IPS-18c (cell line): ENCODE data around the gene PPP1R1B.

Source experiments
- H3K4me3 ChIP-seq: 2 replicates; pipeline ENCODE4 v1.7.0; 2013; ENCODE audit warnings: low read depth, mild to moderate bottlenecking, low read length, moderate library complexity; ENCODE audit not compliant: insufficient read depth
- H3K9me3 ChIP-seq: one replicate; pipeline ENCODE4 v1.6.1; 2013; ENCODE audit warnings: mild to moderate bottlenecking, low read length, moderate library complexity; ENCODE audit not compliant: control insufficient read depth, insufficient read depth

The PPP1R1B gene

DNA sequence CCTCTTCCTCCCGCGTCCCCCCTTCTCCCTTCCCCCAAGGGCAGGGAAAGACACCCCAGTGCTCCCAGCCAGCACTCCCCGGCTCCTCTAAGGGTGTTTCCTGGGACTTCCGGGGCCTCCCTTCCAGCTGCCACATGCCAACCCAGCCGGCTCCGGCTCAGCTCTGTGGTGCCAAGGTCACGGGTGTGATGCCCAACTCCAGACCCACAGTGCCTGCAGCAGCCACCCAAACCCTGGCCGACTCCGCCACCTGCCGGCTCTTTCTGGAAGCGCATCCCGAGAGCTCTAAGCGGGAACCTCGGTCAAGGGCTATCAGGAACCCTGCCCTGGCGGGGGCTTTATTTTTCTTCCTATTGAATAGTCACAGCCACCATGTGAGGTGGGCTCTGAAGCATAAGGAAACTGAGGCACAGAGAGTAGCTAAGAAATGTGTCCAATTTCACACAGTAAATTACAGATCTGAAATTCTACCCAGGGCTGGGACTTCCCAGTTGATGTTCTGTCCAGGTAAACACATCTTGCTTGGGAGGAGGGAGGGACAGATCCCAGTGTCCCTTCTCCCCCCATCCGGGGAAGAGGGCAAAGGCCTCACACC lies 3.3 kb upstream of the PPP1R1B start:
- Histone ChIP-seq H3K4me3 (no peak overlapping the region), H3K9me3 (peaks cover 2% of the 10 kb centered on the region)

DNA sequence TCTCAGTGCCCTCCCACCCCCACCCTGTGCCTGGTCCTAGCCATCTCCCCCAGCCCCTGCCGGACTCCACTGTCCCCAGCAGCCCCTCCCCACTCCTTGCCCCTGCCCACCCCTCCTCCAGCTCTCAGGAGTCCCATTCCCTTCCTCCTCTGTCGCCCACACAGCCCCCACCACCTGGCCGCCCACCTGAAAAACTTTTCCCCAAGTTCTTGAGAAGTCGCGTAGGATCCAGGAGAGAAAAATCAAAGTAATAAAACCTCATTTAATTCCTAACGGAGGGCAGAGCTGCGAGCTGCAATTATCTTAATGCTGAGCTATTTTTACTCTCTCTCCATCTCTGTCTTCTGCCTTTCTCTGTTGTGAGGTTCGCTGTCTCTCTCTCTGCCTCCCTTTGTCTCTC lies 2.4 kb upstream of the PPP1R1B start:
- Histone ChIP-seq H3K4me3 (no peak overlapping the region), H3K9me3 (peaks cover under 1% of the 10 kb centered on the region)

DNA sequence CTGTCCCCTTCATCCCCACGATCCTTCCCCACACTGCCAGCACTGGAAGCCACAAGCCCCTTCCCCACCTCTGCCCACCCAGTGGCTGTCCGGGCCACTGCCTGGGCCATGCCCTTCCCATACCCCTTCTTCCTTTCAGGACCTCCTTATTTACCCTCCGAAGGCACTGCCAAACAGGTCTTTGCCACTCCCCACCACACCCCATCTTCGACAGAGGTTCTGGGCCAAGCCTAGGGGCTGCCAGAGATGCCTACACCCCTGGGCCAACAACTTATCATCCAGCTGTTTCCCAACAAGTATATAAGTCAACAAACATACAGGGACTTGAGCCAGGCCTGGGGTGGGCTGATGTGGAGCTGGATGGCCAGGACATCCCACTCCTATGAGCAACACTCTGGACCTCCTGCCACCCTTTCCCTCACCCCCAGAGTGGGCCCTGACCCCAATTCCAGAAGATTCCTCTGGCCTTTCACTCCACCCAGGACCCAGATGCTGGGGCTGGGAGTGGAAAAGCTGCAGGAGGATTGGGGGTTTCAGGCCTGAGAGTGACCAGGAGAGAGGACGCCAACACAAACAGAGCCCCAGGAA lies 1.5 kb upstream of the PPP1R1B start:
- Histone ChIP-seq H3K4me3 (no peak overlapping the region), H3K9me3 (no peaks in the 10 kb centered on the region)

DNA sequence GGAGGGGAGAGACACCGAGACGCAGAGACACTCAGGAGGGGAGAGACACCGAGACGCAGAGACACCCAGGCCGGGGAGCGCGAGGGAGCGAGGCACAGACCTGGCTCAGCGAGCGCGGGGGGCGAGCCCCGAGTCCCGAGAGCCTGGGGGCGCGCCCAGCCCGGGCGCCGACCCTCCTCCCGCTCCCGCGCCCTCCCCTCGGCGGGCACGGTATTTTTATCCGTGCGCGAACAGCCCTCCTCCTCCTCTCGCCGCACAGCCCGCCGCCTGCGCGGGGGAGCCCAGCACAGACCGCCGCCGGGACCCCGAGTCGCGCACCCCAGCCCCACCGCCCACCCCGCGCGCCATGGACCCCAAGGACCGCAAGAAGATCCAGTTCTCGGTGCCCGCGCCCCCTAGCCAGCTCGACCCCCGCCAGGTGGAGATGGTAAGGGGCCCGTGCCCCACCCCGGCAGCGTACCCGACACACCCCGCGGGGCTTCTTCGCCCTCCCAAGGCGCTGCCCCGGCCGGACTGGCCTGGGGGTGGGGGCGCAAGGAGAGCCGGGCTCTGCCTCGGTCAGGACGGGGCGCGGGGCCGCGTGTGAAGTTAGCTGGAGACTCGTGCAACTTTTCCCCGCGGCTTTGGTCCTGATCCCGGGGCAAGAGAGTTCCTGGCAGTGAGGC lies 427 bp downstream of the PPP1R1B start:
- Histone ChIP-seq H3K9me3 (no peaks in the 10 kb centered on the region), H3K4me3 (peak overlapping the region; percentile 71)

DNA sequence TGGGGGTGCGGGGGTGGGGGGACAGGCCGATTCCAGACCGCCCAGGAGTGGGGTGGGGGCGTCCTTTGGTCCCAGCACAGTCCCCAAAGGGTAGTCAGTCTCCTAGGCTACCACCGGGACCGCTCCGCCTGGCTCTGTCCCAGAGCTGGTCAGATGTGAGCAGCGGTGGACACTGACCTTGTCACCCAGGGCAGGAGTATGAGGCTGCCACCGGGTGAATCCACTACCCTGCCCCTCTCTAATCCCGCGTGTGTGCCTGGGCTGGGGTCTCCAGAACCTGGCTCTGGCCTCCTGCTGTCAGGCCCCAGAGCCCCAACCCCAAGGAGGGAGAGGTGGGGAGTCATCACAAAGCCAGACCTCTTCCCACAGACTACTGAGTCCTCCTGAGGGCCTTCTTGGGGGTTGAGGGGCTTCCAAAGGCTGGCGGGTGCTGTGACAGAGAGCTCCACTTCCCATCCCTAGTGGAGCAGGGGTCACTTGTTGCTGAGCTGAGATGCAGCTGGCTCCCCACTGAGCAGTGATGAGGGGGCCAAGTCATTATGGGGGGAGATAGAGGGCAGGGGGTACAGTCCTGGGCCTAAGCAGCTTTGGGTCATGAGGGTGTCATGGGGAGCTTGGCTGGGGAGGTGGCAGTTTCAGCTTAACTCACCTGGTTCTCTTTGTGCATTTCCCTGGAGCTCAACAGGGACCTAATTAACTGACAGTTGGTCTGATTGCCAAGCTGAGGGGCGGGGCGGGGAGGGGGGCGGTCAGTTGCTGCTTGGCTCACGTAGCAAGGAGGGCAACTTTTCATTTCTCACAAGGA lies 1.2 kb downstream of the PPP1R1B start:
- H3K9me3 ChIP-seq: no peaks in the 10 kb centered on the region
- H3K4me3 ChIP-seq: peak overlapping the region; percentile 71

DNA sequence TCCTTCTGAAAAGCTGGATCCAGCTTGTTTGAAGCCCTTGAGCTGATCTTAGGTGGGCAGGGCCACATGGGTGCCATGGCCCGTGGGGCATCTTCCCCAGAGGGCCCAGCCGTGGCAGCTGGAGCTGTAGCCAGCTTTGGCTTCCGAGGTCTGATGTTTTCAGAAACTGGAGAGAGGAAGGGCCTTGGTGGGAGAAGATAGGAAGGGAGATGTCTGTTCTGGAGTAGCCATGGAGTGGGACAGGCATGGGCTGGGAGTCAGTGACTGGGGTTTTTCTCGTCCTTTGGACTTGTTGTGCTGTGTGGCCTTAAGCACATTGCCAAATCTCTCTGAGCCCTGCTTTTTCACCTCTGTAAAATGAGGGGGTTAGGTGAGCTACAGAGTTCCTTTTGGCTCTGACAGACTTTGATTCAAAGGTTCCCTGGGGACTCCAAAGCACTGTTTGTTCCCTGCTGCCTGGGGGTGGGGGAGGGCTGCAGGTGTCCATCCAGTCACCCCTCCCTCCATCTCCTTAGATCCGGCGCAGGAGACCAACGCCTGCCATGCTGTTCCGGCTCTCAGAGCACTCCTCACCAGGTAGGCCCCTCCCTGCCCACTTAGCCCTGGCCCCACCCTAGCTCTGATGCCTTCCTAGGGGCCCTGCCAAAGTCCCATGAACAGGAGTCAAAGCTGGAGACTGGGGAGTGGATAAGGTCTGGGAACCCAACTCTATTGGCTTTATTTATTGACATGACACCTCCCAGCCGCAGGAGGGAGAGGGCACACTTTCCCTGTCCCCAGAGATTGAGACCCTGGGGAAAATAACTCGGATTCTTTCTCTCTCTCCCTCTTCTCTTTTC lies 2.1 kb downstream of the PPP1R1B start:
- Histone ChIP-seq H3K9me3 (no peaks in the 10 kb centered on the region), H3K4me3 (no peak overlapping the region; the same call in 1 of the 2 replicates)

DNA sequence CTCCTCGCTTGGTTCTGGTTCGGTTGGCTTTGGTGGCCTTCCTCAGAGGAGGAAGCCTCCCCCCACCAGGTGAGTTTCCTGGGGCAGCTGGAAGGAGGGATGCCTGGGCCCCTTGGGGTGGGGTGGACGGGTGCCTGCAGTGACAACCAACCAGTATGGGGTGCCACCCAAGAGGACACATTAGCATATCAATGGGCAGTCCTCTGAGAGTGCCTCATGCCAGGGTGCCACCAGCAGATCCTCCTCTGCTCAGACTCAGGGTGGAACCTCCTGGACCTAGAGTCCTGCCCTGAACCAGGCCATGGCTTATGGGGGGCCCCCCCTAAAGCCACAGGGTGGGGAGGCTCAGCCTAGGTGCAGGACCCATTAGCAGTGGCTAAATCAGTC lies 2.7 kb downstream of the PPP1R1B start:
- no peaks in the 10 kb centered on the region for H3K9me3 ChIP-seq
- H3K4me3 ChIP-seq: no peak overlapping the region

DNA sequence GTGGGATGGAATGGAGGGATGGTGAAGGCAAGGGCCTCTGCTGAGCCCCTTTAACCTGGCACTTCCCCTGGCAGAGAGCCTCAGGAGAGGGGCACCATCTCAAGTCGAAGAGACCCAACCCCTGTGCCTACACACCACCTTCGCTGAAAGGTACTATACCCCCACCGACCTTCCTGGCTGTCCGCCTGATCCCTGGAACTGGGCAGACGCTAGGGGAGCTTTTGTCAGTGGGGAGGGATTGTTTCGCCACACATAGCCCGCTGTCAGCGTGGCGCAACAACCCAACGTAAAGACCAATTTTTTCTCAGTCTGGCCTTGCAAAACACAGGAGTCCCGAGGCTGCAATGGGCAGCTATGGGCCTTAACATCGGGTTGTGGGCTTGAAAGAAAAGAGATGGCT lies 3.1 kb downstream of the PPP1R1B start:
- H3K4me3 ChIP-seq: no peak overlapping the region
- no peaks in the 10 kb centered on the region for H3K9me3 ChIP-seq

DNA sequence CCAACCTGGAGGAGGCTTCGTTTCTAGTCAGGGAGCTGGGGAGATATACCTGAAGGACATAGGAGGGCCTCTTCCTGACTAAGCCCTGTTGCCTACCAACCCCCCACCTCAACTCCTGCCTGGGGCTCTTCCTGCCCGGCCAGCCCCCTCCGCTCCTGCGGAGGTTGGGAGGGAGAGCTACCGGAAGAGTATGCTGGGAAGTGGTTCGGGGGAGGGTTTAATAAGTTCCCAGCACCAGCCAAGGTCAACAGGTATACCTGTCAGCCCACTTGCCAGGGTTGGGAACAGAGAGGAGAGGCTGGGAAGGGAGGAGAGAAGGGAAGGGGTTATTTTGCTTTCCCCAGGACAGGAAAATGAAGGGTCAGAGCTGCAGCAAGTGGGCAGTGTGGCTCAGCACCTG lies 4.7 kb downstream of the PPP1R1B start:
- Histone ChIP-seq H3K9me3 (no peaks in the 10 kb centered on the region), H3K4me3 (no peak overlapping the region)

DNA sequence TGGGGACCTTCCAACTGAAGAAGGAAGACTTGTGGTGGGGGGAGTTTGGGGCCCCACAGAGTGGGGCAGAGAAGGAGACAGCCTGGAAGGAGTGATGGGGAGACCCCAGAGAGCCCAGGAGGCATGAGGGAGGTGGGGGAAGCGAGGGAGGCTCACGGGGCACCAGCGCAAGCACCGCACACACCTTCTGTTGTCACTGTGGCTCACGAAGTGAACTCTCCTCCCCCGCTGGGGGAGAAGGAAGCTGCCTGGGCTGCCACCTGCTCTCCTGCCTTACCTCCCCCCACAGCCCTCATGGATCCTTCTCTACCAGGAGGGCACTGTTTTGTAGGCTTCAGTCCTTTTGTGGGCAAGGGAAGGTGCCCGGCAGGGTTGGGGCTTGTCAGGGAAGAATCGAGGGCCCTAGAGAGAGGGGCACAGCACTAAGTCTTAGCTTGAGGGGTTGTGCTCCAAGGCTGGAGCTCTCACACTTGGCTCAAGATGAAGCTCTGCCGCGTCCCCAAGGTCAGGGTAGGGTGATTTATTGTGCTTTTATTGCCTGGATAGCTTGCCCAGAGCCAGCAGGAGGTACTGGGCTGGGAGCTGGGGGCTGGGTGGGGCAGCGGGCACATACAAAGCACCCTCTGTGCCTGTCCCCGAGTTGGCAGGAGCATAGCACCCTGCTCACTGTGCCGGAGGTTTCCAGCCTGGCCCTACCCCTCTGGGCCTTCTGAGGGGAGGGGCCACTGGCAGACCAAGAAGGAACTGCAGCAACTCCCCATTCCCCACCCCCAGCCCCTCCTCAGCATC lies 5.6 kb downstream of the PPP1R1B start:
- H3K4me3 ChIP-seq: no peak overlapping the region
- no peaks in the 10 kb centered on the region for H3K9me3 ChIP-seq

DNA sequence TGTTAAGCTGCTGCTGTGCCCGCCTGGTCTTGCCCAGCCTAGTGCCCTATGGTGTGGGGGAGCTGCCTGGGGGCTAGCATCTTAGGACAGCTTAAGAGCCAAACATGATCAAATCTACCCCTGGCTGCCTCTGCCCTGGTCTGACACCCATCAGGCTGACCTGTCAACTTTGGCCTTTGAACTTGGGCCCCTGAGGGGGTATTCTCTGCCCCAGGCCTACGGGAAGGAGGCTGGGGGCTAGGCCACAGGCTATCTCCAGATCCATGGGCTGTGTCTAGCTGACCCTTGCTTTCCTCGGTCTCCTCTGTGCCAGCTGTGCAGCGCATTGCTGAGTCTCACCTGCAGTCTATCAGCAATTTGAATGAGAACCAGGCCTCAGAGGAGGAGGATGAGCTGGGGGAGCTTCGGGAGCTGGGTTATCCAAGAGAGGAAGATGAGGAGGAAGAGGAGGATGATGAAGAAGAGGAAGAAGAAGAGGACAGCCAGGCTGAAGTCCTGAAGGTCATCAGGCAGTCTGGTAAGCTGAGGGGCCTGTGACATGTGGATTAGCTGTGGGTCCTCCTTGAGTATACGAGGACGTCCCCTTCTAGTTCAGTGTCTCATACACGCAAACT lies 6.9 kb downstream of the PPP1R1B start:
- Histone ChIP-seq H3K4me3 (no peak overlapping the region), H3K9me3 (no peaks in the 10 kb centered on the region)

DNA sequence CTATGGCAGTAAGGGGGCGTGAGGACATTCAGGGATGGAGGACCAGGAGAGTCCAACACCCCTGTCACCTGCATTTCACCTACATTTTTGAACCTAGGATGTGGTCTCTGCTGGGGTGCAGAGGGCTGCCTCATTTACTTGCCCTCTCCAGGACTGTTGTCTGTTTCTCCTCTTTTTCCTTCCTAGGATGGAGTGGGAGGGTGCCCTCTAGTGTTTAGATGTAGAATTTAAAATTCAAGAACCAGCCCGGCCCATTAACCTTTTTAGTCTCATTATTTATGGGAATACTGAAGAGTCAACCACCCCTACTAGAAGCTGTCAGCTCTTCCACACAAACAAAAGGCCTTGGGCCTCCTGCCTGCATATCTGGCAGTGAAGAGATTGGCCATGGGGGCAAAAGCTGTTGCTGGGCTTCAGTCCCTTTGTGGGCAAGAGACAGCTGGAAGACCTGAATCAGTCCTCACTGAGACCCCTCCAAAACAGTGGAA lies 7.7 kb downstream of the PPP1R1B start:
- no peak overlapping the region for H3K4me3 ChIP-seq
- no peaks in the 10 kb centered on the region for H3K9me3 ChIP-seq

DNA sequence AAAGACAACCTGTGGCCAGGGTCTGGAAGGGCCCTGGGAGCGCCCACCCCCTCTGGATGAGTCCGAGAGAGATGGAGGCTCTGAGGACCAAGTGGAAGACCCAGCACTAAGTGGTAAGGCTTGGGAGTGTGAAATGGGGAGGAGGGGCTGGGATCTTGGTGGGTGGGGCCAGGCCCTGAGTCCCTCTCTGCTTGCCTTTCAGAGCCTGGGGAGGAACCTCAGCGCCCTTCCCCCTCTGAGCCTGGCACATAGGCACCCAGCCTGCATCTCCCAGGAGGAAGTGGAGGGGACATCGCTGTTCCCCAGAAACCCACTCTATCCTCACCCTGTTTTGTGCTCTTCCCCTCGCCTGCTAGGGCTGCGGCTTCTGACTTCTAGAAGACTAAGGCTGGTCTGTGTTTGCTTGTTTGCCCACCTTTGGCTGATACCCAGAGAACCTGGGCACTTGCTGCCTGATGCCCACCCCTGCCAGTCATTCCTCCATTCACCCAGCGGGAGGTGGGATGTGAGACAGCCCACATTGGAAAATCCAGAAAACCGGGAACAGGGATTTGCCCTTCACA lies 8.9 kb downstream of the PPP1R1B start:
- Histone ChIP-seq H3K9me3 (no peaks in the 10 kb centered on the region), H3K4me3 (no peak overlapping the region)

DNA sequence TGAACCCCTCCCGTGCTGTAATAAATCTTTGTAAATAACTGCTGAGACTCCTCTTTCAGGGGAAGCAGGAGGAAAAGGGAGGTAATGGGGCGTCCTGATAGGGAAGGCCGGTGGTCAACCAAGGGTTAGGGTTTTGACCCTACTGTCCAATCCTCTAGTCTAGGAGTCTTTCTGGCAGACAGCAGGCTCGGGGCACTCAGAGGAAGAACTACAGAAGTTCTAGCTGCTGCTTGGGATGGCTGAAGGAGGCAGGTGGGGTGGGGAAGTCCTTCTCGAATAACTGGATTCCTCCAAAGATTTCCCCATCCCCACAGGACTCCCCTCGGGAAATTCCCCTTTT lies 9.8 kb downstream of the PPP1R1B start:
- Histone ChIP-seq H3K9me3 (no peaks in the 10 kb centered on the region), H3K4me3 (peak overlapping the region; percentile 94; the same call in 1 of the 2 replicates)

DNA sequence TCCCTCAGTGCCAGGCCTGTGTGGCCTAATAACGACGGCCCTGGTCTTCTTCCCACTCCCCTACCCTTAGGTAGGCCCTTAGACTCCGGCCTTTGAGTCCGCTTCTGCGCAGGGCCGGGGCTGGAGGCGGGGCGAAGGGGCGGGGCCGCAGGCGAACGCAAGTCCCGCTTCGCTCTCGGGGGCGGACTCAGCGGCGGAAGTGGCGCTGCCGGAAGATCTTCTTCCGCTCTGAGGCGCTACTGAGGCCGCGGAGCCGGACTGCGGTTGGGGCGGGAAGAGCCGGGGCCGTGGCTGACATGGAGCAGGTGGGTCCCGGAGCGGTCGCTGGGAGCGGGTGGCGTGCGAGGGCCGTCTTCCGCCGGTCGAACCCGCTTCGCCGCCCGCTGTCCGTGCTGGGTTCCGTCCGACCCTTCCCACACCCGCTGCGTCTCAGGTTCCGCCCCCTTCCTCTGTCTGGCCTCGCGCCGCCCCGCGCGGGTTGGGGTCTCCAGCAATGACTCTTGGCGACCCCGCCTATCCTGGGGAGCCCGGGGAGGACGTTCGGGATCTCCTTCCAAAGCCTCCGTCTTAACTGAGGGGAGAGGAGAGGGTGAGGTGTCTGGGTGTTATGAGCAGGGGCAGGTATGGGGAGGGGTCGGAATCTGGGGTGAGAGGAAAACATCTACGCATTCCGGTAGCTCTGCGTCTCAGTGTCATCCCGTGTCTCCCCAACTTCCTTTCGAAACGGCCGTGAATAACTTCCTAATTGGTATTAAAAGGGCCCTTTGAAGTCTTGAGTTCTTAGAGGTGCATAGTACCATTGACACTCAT lies 10.4 kb downstream of the PPP1R1B start, which contains the start of gene STARD3:
STARD3 (plus strand) TSS at position 218 of the 810 bp plus-strand sequence. CDS start 16,388 bp downstream, outside the sequence.
- H3K4me3 ChIP-seq: peak within 1 kb of the TSS; percentile 94
- no peaks in the 10 kb centered on the region for H3K9me3 ChIP-seq
